NCI-H748 (cell line): ENCODE data around the gene ABO.
"Not testable (repeated sequence)": the region's sequence is repeated elsewhere in the genome, so short reads cannot be mapped to it uniquely, and the experiment has no call there.

ENCODE experiments used
- DNase-seq: peaks from one replicate; lab custom pipeline; 2025; ENCODE audit not compliant: unreplicated experiment; lab: John Stamatoyannopoulos, UW

ABO gene

GRCh38 chr9:133275105-133276000, at the start of gene ABO:
Gene ABO, minus strand, starts transcription at chr9:133275201.
- DNase-seq: peak; percentile 54

GRCh38 chr9:133323991-133324703, 49.1 kb upstream of the ABO start:
- no peak for DNase-seq

DNA sequence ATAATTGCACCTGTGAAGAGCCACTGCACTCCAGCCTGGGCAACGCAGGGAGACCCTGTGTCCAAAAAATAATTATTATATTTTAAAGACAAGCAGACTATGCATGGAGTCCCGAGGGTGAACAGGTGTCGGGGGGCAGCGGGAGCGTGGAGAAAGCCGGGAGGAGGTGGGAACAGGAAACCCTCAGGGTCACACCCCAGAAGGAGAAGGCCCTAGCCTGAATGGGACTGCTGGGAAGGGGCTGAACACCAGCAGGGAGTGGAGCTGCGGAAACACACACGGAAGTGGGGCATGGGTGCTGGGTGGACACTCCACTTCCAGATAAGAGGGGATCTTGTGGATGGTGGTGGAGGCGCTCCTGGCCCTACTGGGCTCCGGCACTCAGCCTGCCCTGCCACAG, 48.2 kb upstream of the ABO start:
- DNase-seq: no peak

DNA sequence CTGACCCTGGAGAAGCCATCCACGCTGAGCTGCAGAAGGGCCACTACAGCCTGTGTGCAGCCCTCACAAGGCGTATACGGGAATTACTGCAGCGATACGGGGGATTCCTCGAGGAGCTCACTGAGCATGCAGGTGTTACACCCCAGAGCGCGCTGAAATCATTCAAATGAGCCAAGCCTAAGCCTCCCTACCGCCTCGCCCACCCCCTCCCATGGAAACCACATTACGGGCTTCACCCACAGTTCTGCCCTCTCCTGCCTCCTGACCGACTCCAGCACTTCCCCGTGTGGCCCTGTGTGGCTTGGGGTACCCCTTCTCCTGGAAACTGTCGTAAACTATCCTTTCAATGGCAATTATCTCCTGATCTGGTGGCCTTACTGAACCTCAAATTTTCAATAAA, 47.7 kb upstream of the ABO start:
- DNase-seq: no peak

DNA sequence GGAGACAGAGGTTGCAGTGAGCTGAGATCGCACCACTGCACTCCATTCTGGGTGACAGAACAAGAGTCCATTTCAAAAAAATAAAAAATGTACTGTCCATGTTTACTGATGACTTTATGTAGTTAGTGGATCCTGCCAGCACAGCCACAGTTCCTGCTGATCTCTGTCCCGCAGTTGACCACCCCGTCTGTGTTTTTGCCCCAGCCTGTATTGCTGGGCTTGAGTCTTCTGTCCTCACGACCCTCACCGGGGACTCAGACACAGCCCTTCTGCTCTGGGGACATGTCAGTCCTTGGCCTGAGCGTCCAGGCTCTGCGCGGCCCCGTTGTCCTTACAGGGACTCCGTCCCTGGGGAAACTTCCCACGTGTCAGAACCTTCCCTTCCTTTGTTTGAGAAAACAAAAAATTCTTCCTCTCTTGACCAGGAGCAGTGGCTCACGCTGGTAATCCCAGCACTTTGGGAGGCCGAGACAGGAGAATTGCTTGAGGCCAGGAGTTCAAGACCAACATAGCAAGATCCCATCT, 46.5 kb upstream of the ABO start:
- DNase-seq: no peak

- DNase-seq: no peak
Measured at GRCh38 chr9:133320421-133320881, 45.5 kb upstream of the ABO start.

GRCh38 chr9:133317551-133317950, 42.5 kb upstream of the ABO start:
- not testable (repeated sequence) for DNase-seq

GRCh38 chr9:133315997-133316396, 41.0 kb upstream of the ABO start:
- no peak for DNase-seq

GRCh38 chr9:133309608-133310007, 34.6 kb upstream of the ABO start:
- peak; percentile 49 for DNase-seq

DNA sequence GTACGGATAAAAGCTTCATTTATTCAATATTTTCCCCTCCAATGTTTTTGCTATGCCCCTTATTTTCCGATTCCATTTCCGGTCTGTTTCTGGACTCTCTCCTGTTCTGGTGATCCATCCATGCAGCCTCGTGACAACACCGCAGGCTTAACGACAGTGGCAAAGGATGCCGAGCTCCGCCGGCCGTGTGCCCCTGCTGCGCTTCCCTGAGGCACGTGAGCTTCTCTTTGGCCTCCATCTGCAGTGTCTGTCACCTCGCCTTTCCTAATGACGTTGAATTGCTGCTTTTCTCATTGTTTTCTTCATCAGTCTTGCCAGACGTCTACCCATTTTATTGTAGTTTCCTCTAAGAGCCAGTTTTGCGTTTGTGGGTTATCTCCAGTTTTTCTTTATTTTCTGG, 32.3 kb upstream of the ABO start:
- no peak for DNase-seq

- DNase-seq: no peak
Measured at GRCh38 chr9:133306242-133307204, 31.5 kb upstream of the ABO start.

DNA sequence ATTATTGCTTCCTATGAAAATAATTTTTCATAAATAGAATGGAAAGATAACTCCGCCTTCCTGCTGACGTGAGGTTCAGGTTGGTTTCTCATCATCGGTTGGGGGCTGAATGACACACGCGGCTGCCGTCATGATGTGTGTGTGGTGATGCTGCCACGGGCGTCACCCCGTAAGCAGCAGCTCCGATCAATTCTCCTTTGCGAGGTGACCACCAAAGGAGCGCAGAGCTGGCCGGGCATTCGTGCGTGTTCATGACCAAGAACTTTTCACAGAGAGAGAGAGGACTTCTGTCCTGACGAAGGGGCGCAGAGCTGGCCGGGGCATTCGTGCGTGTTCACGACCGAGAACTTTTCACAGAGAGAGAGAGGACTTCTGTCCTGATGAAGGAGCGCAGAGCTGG, 30.7 kb upstream of the ABO start:
- DNase-seq: no peak

DNA sequence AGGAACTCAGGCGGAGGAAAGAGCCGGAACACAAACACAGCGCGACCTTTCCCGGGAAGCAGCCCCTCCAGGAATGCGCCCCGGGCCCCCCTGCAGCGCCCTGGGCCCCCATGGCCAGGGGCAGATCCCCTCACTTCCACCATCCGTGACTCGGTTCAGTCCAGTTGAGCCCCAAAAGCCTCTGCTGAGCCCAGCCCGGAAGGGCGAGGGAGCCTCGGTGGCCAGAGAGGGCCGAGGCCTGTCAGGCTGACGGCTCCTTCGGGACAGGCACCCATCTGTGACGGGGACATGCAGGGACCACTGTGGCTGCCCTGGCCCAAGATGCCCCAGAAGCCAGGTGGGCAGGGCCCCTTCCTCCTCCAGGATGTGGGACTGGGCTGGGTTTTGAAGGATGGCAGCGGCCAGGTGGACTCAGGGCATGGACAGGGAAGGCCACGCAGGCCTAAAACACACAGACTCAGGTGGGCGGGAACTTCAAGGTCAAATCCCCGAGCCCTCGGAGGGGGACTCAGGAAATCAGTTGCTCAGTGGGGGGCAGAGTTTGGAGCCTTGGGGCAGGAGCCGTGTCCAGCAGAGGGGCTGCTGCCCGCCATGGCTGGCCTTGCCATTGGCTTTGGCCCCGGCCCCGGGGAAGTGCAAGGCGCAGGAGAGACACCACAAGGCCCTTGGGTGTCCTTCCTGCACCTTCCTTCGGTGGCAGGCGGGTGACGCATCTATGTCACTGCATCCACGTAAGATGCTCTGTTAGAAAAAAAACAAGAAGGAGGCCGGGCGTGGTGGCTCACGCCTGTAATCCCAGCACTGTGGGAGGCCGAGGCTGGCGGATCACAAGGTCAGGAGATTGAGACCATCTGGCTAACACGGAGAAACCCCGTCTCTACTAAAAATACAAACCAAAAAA, 29.7 kb upstream of the ABO start:
- DNase-seq: no peak

DNA sequence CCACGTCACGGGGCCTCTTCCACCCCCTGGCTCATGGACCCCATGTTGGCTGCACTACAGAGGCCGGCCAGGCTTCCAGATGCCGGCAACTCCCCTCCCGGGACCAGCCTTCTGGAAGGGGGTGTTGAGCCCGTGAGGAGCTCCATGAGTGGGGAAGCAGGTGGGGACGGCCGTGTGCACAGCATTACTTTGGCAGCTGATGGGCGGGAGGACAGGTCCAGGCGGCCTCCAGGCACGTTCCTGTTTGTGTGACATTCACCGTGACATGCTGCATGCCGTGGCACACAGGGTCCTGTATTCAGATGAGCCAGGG, 29.1 kb upstream of the ABO start:
- DNase-seq: no peak

- no peak for DNase-seq
Measured at GRCh38 chr9:133303266-133304157, 28.5 kb upstream of the ABO start.

- DNase-seq: no peak
Measured at GRCh38 chr9:133301253-133302230, 26.5 kb upstream of the ABO start.

DNA sequence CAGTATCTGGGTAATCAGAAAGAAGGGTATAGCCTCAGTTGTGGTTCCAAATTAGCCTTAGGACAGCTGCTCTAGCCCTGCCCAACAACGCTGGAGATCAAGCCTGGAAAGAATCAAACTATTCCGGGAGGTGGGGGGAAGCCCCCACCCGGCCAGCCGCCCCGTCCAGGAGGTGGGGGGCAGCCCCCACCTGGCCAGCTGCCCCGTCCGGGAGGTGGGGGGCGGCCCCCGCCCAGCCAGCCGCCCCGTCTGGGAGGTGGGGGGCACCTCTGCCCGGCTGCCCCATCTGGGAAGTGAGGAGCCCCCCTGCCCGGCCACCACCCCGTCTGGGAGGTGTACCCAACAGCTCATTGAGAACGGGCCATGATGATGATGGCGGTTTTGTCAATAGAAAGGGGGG, 25.0 kb upstream of the ABO start:
- DNase-seq: not testable (repeated sequence)

DNA sequence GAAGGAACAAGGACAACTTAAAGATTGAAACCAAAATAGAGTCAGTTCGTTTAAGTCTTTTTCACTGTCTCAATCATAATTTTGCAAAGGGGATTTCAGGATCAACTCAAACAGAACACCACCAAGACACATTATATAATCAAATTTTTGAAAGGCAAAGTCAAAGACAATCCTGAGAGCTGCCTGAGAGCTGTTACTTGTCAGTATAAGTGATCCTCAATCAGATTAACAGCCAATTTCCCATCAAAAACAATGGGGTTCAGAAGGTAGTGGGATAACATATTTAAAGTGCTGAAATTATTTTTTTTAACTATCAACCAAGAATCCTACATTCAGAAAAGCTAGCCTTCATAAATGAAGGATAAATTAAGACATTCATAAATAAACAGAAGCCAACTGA, 19.3 kb upstream of the ABO start:
- DNase-seq: no peak
